ENCODE results near the gene UNC93A.
A peak's percentile ranks its signal among the peaks of the same experiment; 100 is the strongest.
"Not testable (repeated sequence)": the region's sequence is repeated elsewhere in the genome, so short reads cannot be mapped to it uniquely, and the experiment has no call there.

The UNC93A gene

GRCh38 chr6:167290786-167291622, at the start of gene UNC93A:
UNC93A (plus strand) TSS chr6:167291315; CDS start chr6:167291490, 175 bp downstream.
- no peak for FAIRE-seq

GRCh38 chr6:167241321-167242134, 49.6 kb upstream of the UNC93A start:
- peak; percentile 75 for FAIRE-seq

- not testable (repeated sequence) for FAIRE-seq
Observed at GRCh38 chr6:167242135-167242506, 49.0 kb upstream of the UNC93A start.

GRCh38 chr6:167242511-167243051, 48.5 kb upstream of the UNC93A start:
- FAIRE-seq = not testable (repeated sequence)

GRCh38 chr6:167244064-167244960, 46.8 kb upstream of the UNC93A start:
- FAIRE-seq = no peak

GRCh38 chr6:167244991-167245390, 46.1 kb upstream of the UNC93A start:
- no peak for FAIRE-seq

- FAIRE-seq = no peak
Observed at GRCh38 chr6:167245591-167245990, 45.5 kb upstream of the UNC93A start.

- FAIRE-seq = no peak
Observed at GRCh38 chr6:167247814-167248595, 43.1 kb upstream of the UNC93A start.

GRCh38 chr6:167248878-167249455, 42.1 kb upstream of the UNC93A start:
- not testable (repeated sequence) for FAIRE-seq

GRCh38 chr6:167252271-167252670, 38.8 kb upstream of the UNC93A start:
- FAIRE-seq = no peak

- FAIRE-seq = no peak
Observed at GRCh38 chr6:167255918-167256553, 35.1 kb upstream of the UNC93A start.

GRCh38 chr6:167258646-167259045, 32.5 kb upstream of the UNC93A start:
- FAIRE-seq = no peak

GRCh38 chr6:167266057-167266829, 24.9 kb upstream of the UNC93A start:
- peak; percentile 4 for FAIRE-seq

- FAIRE-seq = no peak
Observed at GRCh38 chr6:167266830-167267555, 24.1 kb upstream of the UNC93A start.

GRCh38 chr6:167267556-167267898, 23.6 kb upstream of the UNC93A start:
- FAIRE-seq = not testable (repeated sequence)

GRCh38 chr6:167267921-167268401, 23.2 kb upstream of the UNC93A start:
- no peak for FAIRE-seq

- FAIRE-seq = no peak
Observed at GRCh38 chr6:167268683-167269280, 22.3 kb upstream of the UNC93A start.

- FAIRE-seq = no peak
Observed at GRCh38 chr6:167270499-167271311, 20.4 kb upstream of the UNC93A start.

All from endometrium (tissue), 2 donors.